MM.1S (cell line): ENCODE data around the gene STIL.

Source experiments
- CTCF ChIP-seq: fragments of 300-600 bp; sonication (generic); IDR thresholded peaks from 2 replicates; pipeline ENCODE4 v1.5.1; 2016; ENCODE audit warnings: antibody characterized with exemption, low read length, mixed read lengths
- EZH2phosphoT487 ChIP-seq: fragments of 300-600 bp; sonication (generic); IDR thresholded peaks from 2 replicates; pipeline ENCODE4 v1.6.1; 2018; ENCODE audit warnings: antibody characterized with exemption, low read length

- TF ChIP-seq CTCF (no peak), EZH2phosphoT487 (no peak)
Measured at GRCh38 chr1:47252369-47252768, 61.6 kb downstream of the STIL start.
